Kidney (tissue), 14 donors: ENCODE measurements around the gene AZGP1. TPM values are rescaled to one million over a fixed set of nuclear protein-coding genes. Genes with fewer than 3 reads are reported as not detected.

Experiments
- DNase-seq, 5 donors: peaks; one replicate each; pipeline ENCODE4 v3.0.0-alpha.2; 2013 to 2020
- FAIRE-seq: peaks from 2 replicates; lab custom pipeline; 2012; peaks lifted over from hg19 to GRCh38; lab: Jason Lieb, UNC
- H3K27ac ChIP-seq, 2 donors: one replicate each; pipeline ENCODE4 v1.7.0; 2013; ENCODE audit warnings: low read depth in 2 of 2, low read length in 2 of 2, inconsistent platforms in 1 of 2
- H3K27me3 ChIP-seq: one replicate; pipeline ENCODE4 v1.7.1; 2013; ENCODE audit warnings: low read length, inconsistent platforms; ENCODE audit not compliant: control insufficient read depth, insufficient read depth
- H3K36me3 ChIP-seq, 3 donors: one replicate each; pipeline versions ENCODE4 v1.7.0 to v1.7.1; 2013; ENCODE audit warnings: low read length in 3 of 3, control low read depth in 1 of 3, inconsistent platforms in 1 of 3; ENCODE audit not compliant: insufficient read depth in 3 of 3, control insufficient read depth in 2 of 3
- H3K4me1 ChIP-seq, 3 donors: one replicate each; pipeline versions ENCODE4 v1.7.0 to v1.7.1; 2013; ENCODE audit warnings: low read length in 3 of 3, inconsistent platforms in 1 of 3, low read depth in 1 of 3; ENCODE audit not compliant: control insufficient read depth in 2 of 3, insufficient read depth in 2 of 3
- H3K4me3 ChIP-seq, 3 donors: one replicate each; pipeline versions ENCODE4 v1.7.0 to v1.8.1; 2013; ENCODE audit warnings: low read length in 3 of 3, control low read depth in 1 of 3, inconsistent platforms in 1 of 3
- H3K9ac ChIP-seq, 3 donors: one replicate each; pipeline versions ENCODE4 v1.7.0 to v1.7.1; 2013; ENCODE audit warnings: low read length in 3 of 3, control low read depth in 1 of 3, inconsistent platforms in 1 of 3
- H3K9me3 ChIP-seq, 3 donors: one replicate each; pipeline versions ENCODE4 v1.7.0 to v1.7.1; 2013; ENCODE audit warnings: low read length in 3 of 3, control low read depth in 1 of 3, inconsistent platforms in 1 of 3; ENCODE audit not compliant: control insufficient read depth in 2 of 3, insufficient read depth in 1 of 3
- intact Hi-C: fragments of 100-400 bp; cut with DNase I; formaldehyde crosslinking; loops from one replicate; pipeline ENCODE4 v1.11.1; 2022
- polyA plus RNA-seq: library from polyadenylated mRNA; stranded (reverse); fragments of 350-450 nt; fragmentation: Illumina TruSeq; extraction: RNeasy Lipid Tissue Mini Kit (QIAGEN cat#74804); gene quantifications from one replicate; pipeline ENCODE4 v1.2.3, GENCODE V29; 2014; ENCODE audit warnings: low read depth, low replicate concordance; ENCODE audit not compliant: insufficient read depth
- total RNA-seq: library from RNA; stranded (reverse); fragmentation: NEBNext Ultra II Directional; extraction: Animal tissue kit (Norgen Biotek cat#: 25700); gene quantifications from one replicate; pipeline ENCODE4 v1.2.1, GENCODE V29; 2021
- TF ChIP-seq, protein P1 (sequence below): IDR thresholded peaks from 3 replicates; pipeline ENCODE4 v1.5.1; 2012; ENCODE audit warnings: mild to moderate bottlenecking, moderate library complexity, borderline replicate concordance; ENCODE audit not compliant: insufficient read depth; ENCODE audit errors: extremely low read depth
- donor health status: control.
- donor health status: control.
- donor health status: control.
- donor health status: control.
- donor health status: control.
- donor health status: DM: yes; HTN: yes; CAD: no.
- donor health status: Normal renal cell carcinoma (clear cell type).

Gene AZGP1
- total and polyA plus RNA-seq, 2 donors from 2014 or later = 10.0 to 198 TPM

DNA sequence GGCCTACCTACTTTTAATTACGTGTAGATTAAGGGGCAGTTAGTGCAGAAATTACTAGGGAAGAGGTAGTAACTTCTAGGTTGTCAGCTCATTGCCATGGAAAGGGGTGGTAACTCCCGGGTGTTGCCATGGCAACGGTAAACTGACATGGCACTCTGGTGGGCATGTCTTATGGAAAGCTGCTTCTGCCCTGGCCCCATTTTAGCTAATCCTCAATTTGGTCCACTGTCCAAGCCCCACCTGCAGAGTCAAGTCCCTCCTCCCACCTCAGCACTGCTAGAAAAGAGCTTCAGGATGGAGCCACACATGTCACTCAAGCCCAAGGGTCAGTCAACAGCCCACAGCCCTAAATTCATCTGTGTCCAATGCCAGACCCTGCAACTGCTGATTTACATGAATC is 32.1 kb upstream of the AZGP1 start:
- FAIRE-seq (no peak), DNase-seq (no peak)
- TF ChIP-seq, protein P1, sequence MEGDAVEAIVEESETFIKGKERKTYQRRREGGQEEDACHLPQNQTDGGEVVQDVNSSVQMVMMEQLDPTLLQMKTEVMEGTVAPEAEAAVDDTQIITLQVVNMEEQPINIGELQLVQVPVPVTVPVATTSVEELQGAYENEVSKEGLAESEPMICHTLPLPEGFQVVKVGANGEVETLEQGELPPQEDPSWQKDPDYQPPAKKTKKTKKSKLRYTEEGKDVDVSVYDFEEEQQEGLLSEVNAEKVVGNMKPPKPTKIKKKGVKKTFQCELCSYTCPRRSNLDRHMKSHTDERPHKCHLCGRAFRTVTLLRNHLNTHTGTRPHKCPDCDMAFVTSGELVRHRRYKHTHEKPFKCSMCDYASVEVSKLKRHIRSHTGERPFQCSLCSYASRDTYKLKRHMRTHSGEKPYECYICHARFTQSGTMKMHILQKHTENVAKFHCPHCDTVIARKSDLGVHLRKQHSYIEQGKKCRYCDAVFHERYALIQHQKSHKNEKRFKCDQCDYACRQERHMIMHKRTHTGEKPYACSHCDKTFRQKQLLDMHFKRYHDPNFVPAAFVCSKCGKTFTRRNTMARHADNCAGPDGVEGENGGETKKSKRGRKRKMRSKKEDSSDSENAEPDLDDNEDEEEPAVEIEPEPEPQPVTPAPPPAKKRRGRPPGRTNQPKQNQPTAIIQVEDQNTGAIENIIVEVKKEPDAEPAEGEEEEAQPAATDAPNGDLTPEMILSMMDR = no peak
- Histone ChIP-seq H3K9ac (no peak overlapping the region), H3K4me1 (no peaks in the 10 kb centered on the region), H3K4me3 (no peak overlapping the region), H3K9me3 (no peaks in the 10 kb centered on the region), H3K36me3 (no peaks in the 10 kb centered on the region), H3K27ac (no peak overlapping the region), H3K27me3 (no peaks in the 10 kb centered on the region)
- intact Hi-C loops = no loop called here

DNA sequence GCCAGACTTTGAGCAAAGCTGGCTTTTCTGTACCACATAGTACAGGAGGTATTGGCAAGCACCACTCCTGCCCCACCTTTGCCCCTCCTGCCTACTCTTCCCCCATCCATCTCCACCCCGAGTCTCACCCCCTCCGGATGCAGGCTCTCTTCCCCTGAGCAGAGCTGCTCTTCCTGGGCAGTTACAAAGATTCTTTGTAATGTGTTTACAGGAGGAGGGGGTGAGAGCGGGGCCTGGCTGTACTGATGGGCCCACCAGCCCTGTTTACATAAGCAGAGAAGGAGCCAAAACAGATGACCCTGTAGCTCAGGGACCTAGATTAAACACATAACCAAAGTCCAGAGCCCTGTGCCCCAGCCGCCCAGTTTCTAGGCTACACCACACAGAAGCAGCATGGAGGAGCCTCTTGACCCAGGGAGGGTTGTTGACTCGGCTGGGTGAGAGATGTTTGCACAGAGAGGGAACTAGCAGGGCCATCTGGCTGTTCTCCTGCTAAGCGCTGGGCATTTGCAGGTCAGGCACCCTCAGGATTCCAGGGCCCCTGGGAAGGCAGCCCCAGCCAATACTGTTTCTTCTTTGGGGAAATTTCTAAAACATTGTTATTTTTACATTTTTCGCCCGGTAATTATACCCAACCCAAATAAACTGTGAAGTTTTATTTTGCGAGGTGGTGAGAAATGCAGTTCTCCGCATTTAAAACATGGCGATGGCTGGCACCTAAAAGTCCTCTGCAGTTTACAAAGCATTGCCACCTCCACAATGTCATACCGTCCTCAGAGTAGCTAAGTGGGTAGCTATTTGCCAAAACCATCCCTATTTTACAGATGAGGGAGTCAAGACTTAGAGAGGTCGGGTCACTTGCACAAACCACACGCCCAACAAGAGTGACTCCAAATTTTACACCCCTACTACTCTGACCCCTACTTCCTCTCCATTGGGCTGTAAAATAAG is 28.2 kb upstream of the AZGP1 start:
- H3K9ac ChIP-seq = no peak overlapping the region
- no peaks in the 10 kb centered on the region for H3K9me3 ChIP-seq
- DNase-seq (no peak), FAIRE-seq (no peak)
- H3K27me3 ChIP-seq = no peaks in the 10 kb centered on the region
- intact Hi-C loops = no loop called here
- H3K36me3 ChIP-seq = no peaks in the 10 kb centered on the region
- H3K27ac ChIP-seq = no peak overlapping the region
- TF ChIP-seq, protein P1 = no peak
- no peaks in the 10 kb centered on the region for H3K4me1 ChIP-seq
- no peak overlapping the region for H3K4me3 ChIP-seq

DNA sequence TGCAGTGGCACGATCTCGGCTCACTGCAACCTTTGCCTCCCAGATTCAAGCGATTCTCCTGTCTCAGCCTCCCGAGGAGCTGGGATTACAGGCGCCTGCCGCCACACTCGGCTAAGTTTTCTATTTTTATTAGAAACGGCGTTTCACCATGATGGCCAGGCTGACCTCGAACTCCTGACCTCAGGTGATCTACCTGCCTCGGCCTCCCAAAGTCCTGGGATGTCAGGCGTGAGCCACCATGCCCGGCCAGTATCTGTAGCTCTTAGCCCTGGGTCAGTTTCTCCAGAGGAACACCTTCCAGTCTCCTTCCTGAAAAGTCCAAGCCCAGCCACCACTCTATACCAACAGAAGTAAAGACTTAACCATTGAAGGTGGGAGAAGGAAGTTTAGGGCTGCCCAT is 24.4 kb upstream of the AZGP1 start:
- H3K4me1 ChIP-seq = peaks cover 0 to 11% (median 0%) of the 10 kb centered on the region in 3 donors
- H3K9me3 ChIP-seq = no peaks in the 10 kb centered on the region
- TF ChIP-seq, protein P1 = no peak
- FAIRE-seq (no peak), DNase-seq (no peak)
- intact Hi-C loops = no loop called here
- no peaks in the 10 kb centered on the region for H3K36me3 ChIP-seq
- H3K27ac ChIP-seq = no peak overlapping the region
- no peak overlapping the region for H3K9ac ChIP-seq
- H3K4me3 ChIP-seq = no peak overlapping the region
- H3K27me3 ChIP-seq = no peaks in the 10 kb centered on the region
